Epithelial cell of proximal tubule (primary cell): Measurements from ENCODE around the gene DACT2. TPM values are rescaled to one million over a fixed set of nuclear protein-coding genes. Genes with fewer than 3 reads are reported as not detected.

ENCODE experiments used
- DNase-seq: peaks from one replicate; pipeline ENCODE4 v3.0.0-alpha.2; 2011; ENCODE audit warnings: low read depth
- H3K4me3 ChIP-seq: 2 replicates; pipeline ENCODE4 v1.5.1; 2011; ENCODE audit warnings: low read depth, mild to moderate bottlenecking, low read length
- total RNA-seq: library from RNA; depleted of rRNA; stranded (reverse); fragments of >200 nt; gene quantifications from 2 replicates; pipeline ENCODE4 v1.2.3, GENCODE V29; 2015
- TF ChIP-seq, protein P1 (sequence below): conservative IDR thresholded peaks from 2 replicates; pipeline ENCODE4 v1.5.1; 2012; ENCODE audit warnings: low read depth, mild to moderate bottlenecking, low read length

DACT2 gene, protein sequence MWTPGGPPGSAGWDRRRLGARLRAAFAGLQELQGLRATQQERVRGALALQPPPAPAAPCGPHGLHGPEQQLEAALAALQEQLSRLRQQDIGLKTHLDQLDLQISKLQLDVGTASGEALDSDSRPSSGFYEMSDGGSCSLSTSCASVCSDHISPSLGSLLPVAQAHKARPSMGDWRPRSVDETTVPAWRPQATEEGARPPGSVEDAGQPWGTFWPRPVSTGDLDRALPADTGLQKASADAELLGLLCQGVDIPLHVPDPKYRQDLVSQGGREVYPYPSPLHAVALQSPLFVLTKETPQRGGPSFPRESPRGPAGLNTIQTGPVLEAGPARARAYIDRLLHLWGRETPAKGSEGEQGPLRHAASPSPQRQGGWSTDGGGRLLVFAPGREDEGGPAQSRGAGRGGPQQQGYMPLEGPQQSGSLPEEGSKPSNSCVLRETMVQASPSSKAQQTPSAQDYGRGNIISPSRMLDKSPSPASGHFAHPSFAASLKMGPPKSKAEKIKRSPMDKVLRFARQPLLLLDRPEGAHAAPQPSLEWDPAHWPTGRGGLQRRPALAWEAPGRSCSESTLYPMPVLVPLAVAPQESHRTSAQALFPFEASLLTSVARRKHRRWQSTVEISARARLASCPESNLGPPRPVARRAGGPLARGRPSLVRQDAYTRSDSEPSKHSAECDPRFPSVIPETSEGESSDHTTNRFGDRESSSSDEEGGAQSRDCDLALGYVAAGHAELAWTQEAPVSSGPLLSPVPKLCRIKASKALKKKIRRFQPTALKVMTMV
- total RNA-seq = 0.23 and 1.2 TPM in 2 replicates

DNA sequence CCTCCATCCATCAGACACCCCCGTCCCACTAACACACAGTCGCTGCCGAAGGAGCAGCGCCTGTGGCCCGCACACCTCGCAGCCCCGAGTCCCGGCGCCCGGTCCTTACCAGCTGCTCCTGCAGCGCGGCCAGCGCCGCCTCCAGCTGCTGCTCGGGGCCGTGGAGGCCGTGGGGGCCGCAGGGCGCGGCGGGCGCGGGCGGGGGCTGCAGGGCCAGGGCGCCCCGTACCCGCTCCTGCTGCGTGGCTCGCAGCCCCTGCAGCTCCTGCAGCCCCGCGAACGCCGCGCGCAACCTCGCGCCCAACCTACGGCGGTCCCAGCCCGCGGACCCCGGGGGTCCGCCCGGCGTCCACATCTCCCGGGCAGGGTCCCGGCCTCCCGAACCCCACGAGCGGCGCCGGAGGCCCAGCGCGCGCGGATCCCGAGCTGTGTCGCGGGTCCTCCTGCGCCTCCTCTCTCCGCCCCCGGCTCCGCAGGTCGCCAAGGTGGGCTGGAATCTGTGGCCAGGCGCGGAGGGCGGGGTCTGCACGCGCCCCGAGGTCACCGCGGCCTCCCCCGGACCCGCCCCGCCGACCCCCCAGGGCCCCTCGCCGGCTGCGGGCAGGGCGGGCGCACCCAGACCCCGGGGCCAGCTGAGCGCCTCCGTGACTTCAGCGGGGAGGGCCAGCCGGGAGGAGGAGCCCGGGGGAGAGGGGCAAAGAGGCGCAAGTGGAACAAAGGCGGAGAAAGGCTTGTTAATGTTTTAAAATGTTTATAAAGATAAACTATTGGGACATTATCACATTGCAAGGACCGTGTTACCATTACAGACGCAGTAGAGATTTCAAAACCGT, at the start of gene DACT2:
Gene DACT2 (minus strand): TSS at position 499 of the 833 bp plus-strand sequence. CDS start 144 bp downstream, at position 355.
- peak within 1 kb of the TSS; percentile 19 for H3K4me3 ChIP-seq
- TF ChIP-seq, protein P1, sequence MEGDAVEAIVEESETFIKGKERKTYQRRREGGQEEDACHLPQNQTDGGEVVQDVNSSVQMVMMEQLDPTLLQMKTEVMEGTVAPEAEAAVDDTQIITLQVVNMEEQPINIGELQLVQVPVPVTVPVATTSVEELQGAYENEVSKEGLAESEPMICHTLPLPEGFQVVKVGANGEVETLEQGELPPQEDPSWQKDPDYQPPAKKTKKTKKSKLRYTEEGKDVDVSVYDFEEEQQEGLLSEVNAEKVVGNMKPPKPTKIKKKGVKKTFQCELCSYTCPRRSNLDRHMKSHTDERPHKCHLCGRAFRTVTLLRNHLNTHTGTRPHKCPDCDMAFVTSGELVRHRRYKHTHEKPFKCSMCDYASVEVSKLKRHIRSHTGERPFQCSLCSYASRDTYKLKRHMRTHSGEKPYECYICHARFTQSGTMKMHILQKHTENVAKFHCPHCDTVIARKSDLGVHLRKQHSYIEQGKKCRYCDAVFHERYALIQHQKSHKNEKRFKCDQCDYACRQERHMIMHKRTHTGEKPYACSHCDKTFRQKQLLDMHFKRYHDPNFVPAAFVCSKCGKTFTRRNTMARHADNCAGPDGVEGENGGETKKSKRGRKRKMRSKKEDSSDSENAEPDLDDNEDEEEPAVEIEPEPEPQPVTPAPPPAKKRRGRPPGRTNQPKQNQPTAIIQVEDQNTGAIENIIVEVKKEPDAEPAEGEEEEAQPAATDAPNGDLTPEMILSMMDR = no peak
- no peak for DNase-seq

DNA sequence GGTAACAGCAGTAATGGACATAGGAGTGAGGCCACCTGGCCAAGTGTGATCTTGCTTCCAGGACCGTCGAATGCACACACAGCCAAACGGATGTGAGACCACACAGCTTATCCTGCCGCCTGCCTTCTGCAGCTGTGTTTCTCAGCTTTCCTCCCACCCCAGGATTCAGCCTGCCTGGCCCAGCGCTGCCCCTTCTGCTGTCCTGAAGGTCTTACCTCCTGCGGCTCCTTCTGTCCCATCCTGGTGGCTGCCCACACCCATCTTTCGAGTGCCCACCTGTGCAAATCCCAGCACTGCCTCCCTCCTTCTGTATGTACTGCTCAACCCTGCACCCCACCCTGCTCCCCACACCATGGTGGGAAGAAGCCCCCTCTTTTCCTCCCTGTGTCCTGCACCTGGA, 49.4 kb upstream of the DACT2 start:
- no peak for DNase-seq
- H3K4me3 ChIP-seq = no peak overlapping the region
- TF ChIP-seq, protein P1 = no peak

DNA sequence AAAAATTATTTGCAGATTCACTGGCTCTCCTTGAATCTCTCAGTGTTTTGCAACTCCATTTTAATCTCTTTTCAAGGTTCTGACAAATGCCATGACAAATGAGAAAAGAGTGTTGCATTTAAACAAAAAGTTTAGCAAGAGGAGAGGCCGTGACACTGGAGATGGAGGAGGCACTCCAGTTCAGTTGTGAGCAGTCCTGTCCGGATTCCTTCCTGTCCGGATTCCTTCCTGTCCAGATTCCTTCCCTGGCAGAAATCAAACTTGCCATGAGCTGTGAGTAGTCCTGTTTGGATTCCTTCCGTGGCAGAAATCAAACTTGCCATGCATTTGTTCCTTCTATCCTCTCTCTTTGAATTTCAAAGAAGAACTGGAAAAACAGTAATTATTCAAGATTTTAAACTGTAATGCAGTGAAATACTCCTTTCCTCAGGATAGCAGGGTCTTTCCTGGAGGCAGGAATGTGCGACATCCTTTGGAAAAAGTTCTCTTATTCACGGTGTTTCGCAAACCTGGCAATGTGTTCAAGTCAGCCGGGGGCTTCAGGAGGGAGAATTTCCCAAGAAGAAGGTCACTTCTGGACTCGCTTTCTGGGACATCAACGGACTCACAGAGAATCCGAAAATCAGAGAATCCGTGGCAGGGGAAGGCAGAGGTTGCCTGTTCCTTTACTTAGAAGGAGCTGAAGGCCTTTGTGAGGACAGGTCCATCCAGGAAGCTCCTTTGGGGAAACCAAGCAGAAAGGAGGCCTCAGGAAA, 48.7 kb upstream of the DACT2 start:
- TF ChIP-seq, protein P1 = no peak
- no peak for DNase-seq

DNA sequence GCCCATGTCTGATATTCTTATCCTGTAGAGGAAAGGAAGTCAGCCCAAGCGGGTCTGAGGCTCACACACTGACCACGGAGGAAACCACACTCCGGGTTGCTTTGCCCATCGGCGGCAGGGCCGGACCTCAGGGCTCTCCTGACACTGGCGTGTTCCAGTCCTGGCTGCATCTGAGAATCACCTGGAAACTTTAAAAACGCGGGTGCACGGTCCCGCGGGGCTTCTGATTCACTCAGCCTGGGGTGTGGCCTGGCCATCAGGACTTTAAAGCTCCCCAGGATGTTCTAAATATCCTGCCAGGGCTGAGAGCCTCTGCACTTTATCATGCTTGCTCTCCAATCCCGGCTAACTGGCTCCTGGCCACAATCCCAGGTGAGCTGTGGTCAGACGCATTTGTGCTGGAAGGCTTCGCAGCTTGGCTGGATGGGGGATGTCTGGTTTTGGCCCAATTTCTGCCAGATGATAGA, 47.7 kb upstream of the DACT2 start:
- DNase-seq = no peak
- TF ChIP-seq, protein P1 = no peak

More for the DNA sequence above, 48.7 kb upstream of the DACT2 start:
- no peak overlapping the region for H3K4me3 ChIP-seq

DNA sequence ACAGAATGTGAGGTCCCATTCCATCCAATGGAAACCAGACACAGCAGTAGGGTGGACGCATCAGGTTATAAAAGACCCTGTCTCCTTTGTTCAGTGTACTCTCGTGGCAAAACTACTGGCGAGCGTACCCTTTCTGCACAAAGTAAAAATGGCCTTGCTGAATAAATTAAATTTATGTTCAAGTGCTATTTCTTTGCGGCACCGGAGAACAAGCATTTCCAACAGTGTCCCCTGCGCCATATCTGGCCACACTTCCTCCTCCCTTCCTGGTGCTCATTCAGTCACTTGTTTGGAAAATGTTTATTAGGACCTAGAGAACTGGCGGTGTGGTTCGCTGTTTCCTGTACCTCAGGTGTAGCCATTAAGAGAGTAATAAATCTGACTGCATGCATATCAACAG, 46.9 kb upstream of the DACT2 start:
- TF ChIP-seq, protein P1 = no peak
- H3K4me3 ChIP-seq = no peak overlapping the region
- no peak for DNase-seq

More for the DNA sequence above, 47.7 kb upstream of the DACT2 start:
- no peak overlapping the region for H3K4me3 ChIP-seq
